ENCODE data around the gene AADACL2. TPM values are rescaled to one million over a fixed set of nuclear protein-coding genes. Genes with fewer than 3 reads are reported as not detected.

Gene AADACL2
- total and polyA plus RNA-seq, 2 experiments from 2014 or later, result not detected

- in situ Hi-C loops (cut with MboI), result no loop called here
These were observed 66.7 kb downstream of the AADACL2 start for GRCh38 chr3:151800431-151800830.

GRCh38 chr3:151804267-151804666 is 70.5 kb downstream of the AADACL2 start:
- Histone ChIP-seq H4K20me1 (ENCODE audit: insufficient read depth) (no peaks in the 10 kb centered on the region), H3K9ac (no peak overlapping the region), H3F3A (ENCODE audit: insufficient read depth) (no peaks in the 10 kb centered on the region), H3K79me2 (ENCODE audit: insufficient read depth) (no peaks in the 10 kb centered on the region), H3K4me3 (no peak overlapping the region), H3K27ac (no peak overlapping the region), H3K9me3 (ENCODE audit: low read depth) (no peaks in the 10 kb centered on the region), H3K4me2 (ENCODE audit: unreplicated experiment) (no peak overlapping the region), H3K9me2 (ENCODE audit: insufficient read depth) (no peaks in the 10 kb centered on the region), H3K4me1 (ENCODE audit: insufficient read depth) (no peaks in the 10 kb centered on the region), H3K36me3 (ENCODE audit: low read depth) (no peaks in the 10 kb centered on the region), H2AFZ (no peak overlapping the region), H3K27me3 (replicated peaks; ENCODE audit: insufficient read depth) (no peaks in the 10 kb centered on the region)
- WGBS, 2 experiments (ENCODE audit: low coverage in 1 of 2, low lambda C conversion rate in 2 of 2, missing lambda C conversion rate in 2 of 2), result 80 to 81% methylated on average over 1 of the region's 1 CpG
- in situ Hi-C loops (cut with MboI), result no loop called here
- no peak for DNase-seq
- TF ChIP-seq EZH2phosphoT487 (IDR thresholded peaks at IDR 0.05; ENCODE audit: insufficient read depth, low read depth) (no peak), EZH2 (IDR thresholded peaks at IDR 0.05; ENCODE audit: insufficient read depth, poor library complexity, severe bottlenecking) (no peak)

More at GRCh38 chr3:151800431-151800830, 66.7 kb downstream of the AADACL2 start:
- Histone ChIP-seq H3K27me3 (replicated peaks; ENCODE audit: insufficient read depth) (no peaks in the 10 kb centered on the region), H3K4me3 (no peak overlapping the region), H3K4me1 (ENCODE audit: insufficient read depth) (peaks cover 4% of the 10 kb centered on the region), H3F3A (ENCODE audit: insufficient read depth) (no peaks in the 10 kb centered on the region), H4K20me1 (ENCODE audit: insufficient read depth) (no peaks in the 10 kb centered on the region), H2AFZ (no peak overlapping the region), H3K9me2 (ENCODE audit: insufficient read depth) (no peaks in the 10 kb centered on the region), H3K79me2 (ENCODE audit: insufficient read depth) (no peaks in the 10 kb centered on the region), H3K9me3 (ENCODE audit: low read depth) (no peaks in the 10 kb centered on the region), H3K4me2 (ENCODE audit: unreplicated experiment) (no peak overlapping the region), H3K9ac (no peak overlapping the region), H3K27ac (no peak overlapping the region), H3K36me3 (ENCODE audit: low read depth) (no peaks in the 10 kb centered on the region)
- DNase-seq, result no peak
- no peak for TF ChIP-seq EZH2phosphoT487 (IDR thresholded peaks at IDR 0.05; ENCODE audit: insufficient read depth, low read depth)
- TF ChIP-seq EZH2 (IDR thresholded peaks at IDR 0.05; ENCODE audit: insufficient read depth, poor library complexity, severe bottlenecking), result no peak
- WGBS, 2 experiments (ENCODE audit: low coverage in 1 of 2, low lambda C conversion rate in 2 of 2, missing lambda C conversion rate in 2 of 2), result 93 to 95% methylated on average over 2 of the region's 2 CpGs

DNA sequence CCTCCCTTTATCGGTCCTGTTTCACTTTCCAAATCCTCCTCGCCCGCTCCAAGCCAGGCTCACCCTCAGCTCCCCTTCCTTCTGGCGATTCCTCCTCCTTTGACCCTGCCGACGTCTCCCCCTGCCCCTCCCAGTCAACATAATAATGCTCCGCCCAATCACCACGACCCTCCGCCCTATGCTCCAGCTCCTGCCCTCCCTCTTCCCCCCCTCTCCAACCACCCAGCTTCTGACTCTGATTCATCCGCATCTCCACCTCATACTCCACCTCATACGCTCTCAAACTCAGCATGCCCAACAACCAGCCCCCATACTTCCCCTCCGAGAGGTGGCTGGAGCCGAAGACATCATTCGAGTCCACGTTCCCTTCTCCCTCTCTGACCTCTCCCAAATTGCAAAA is 73.1 kb downstream of the AADACL2 start:
- no peak for TF ChIP-seq EZH2 (IDR thresholded peaks at IDR 0.05; ENCODE audit: insufficient read depth, poor library complexity, severe bottlenecking)
- TF ChIP-seq EZH2phosphoT487 (IDR thresholded peaks at IDR 0.05; ENCODE audit: insufficient read depth, low read depth), result no peak
- in situ Hi-C loops (cut with MboI), result no loop called here
- no peak overlapping the region for H2AFZ ChIP-seq
- no peaks in the 10 kb centered on the region for H3K27me3 ChIP-seq (replicated peaks; ENCODE audit: insufficient read depth)
- no peak for DNase-seq
- H3K4me3 ChIP-seq, result no peak overlapping the region
- no peaks in the 10 kb centered on the region for H3K9me3 ChIP-seq (ENCODE audit: low read depth)
- no peaks in the 10 kb centered on the region for H3F3A ChIP-seq (ENCODE audit: insufficient read depth)
- H3K27ac ChIP-seq, result no peak overlapping the region
- H3K4me2 ChIP-seq (ENCODE audit: unreplicated experiment), result no peak overlapping the region
- no peaks in the 10 kb centered on the region for H3K4me1 ChIP-seq (ENCODE audit: insufficient read depth)
- H3K79me2 ChIP-seq (ENCODE audit: insufficient read depth), result no peaks in the 10 kb centered on the region
- H3K9ac ChIP-seq, result no peak overlapping the region
- no peaks in the 10 kb centered on the region for H4K20me1 ChIP-seq (ENCODE audit: insufficient read depth)
- no peaks in the 10 kb centered on the region for H3K9me2 ChIP-seq (ENCODE audit: insufficient read depth)
- WGBS, 2 experiments (ENCODE audit: low coverage in 1 of 2, low lambda C conversion rate in 2 of 2, missing lambda C conversion rate in 2 of 2), result 89 to 93% methylated on average over 10 to 15 of the region's 15 CpGs
- no peaks in the 10 kb centered on the region for H3K36me3 ChIP-seq (ENCODE audit: low read depth)

Other genes with a start within 250 kb of the AADACL2 start
- gene AADAC, start 80.2 kb downstream of the AADACL2 start, total RNA-seq (2014; rRNA removed; shearing (Covaris generic)), result not detected in 2 replicates
- gene AADAC, start 80.2 kb downstream of the AADACL2 start, polyA plus RNA-seq (2016; fragmentation: Nextera tagmentation; extraction: Ambion mirVana), result not detected in 2 replicates
- under 0.01 TPM in 1 of 2 replicates, not detected in the other for gene SUCNR1, start 139.7 kb downstream of the AADACL2 start, total RNA-seq (2014; rRNA removed; shearing (Covaris generic))
- not detected in 2 replicates for gene SUCNR1, start 139.7 kb downstream of the AADACL2 start, polyA plus RNA-seq (2016; fragmentation: Nextera tagmentation; extraction: Ambion mirVana)